Fibroblast of lung (primary cell): Measurements from ENCODE around the gene METRNL. TPM values are rescaled to one million over a fixed set of nuclear protein-coding genes. Genes with fewer than 3 reads are reported as not detected.

Source experiments
- DNase-seq, 2 donors: peaks; one replicate each; pipeline versions ENCODE4 v3.0.0 to v3.0.0-alpha.2; 2010; ENCODE audit warnings: low read depth in 2 of 2
- H2AFZ ChIP-seq: 2 replicates; pipeline ENCODE4 v1.5.1; 2012; ENCODE audit warnings: low read length, control low read depth, inconsistent platforms
- H3K27ac ChIP-seq: 2 replicates; pipeline ENCODE4 v1.5.1; 2011; ENCODE audit warnings: low read length, control low read depth; ENCODE audit not compliant: insufficient read depth
- H3K27me3 ChIP-seq: 2 replicates; pipeline ENCODE4 v1.5.1; 2011; ENCODE audit warnings: mild to moderate bottlenecking, low read length; ENCODE audit not compliant: control insufficient read depth, insufficient read depth
- H3K36me3 ChIP-seq: 2 replicates; pipeline ENCODE4 v1.5.1; 2011; ENCODE audit warnings: low read length; ENCODE audit not compliant: control insufficient read depth, insufficient read depth
- H3K4me1 ChIP-seq: 2 replicates; pipeline ENCODE4 v1.5.1; 2011; ENCODE audit warnings: low read length; ENCODE audit not compliant: control insufficient read depth, insufficient read depth; ENCODE audit errors: extremely low read depth
- H3K4me2 ChIP-seq: 2 replicates; pipeline ENCODE4 v1.5.1; 2011; ENCODE audit warnings: low read length, control low read depth; ENCODE audit not compliant: insufficient read depth; ENCODE audit errors: extremely low read depth
- H3K4me3 ChIP-seq, 4 experiments: fragments of 200-600 bp in 1 of 4; sonication (generic) in 1 of 4; replicated peaks in 1 of 4; 2 replicates each; pipeline ENCODE4 v1.5.1; 2011 to 2016; ENCODE audit warnings: low read length in 4 of 4, low read depth in 3 of 4, mild to moderate bottlenecking in 3 of 4, control low read depth in 2 of 4, inconsistent platforms in 1 of 4, mixed read lengths in 1 of 4; ENCODE audit not compliant: insufficient read depth in 1 of 4; ENCODE audit errors: control extremely low read depth in 1 of 4
- H3K79me2 ChIP-seq: 2 replicates; pipeline ENCODE4 v1.5.1; 2012; ENCODE audit warnings: mild to moderate bottlenecking, low read length, inconsistent platforms; ENCODE audit not compliant: control insufficient read depth, insufficient read depth
- H3K9ac ChIP-seq: 2 replicates; pipeline ENCODE4 v1.5.1; 2011; ENCODE audit warnings: mild to moderate bottlenecking, low read length, control low read depth; ENCODE audit not compliant: insufficient read depth
- H3K9me3 ChIP-seq: 2 replicates; pipeline ENCODE4 v1.5.1; 2012; ENCODE audit warnings: low read depth, low read length; ENCODE audit not compliant: control insufficient read depth, insufficient read depth
- H4K20me1 ChIP-seq: 2 replicates; pipeline ENCODE4 v1.5.1; 2011; ENCODE audit warnings: low read length; ENCODE audit not compliant: control insufficient read depth, insufficient read depth; ENCODE audit errors: extremely low read depth
- EZH2 ChIP-seq: IDR thresholded peaks from 2 replicates; pipeline ENCODE4 v1.5.1; 2012; ENCODE audit warnings: low read length, control low read depth, mild to moderate bottlenecking; ENCODE audit errors: missing control alignments
- polyA plus RNA-seq, 2 donors: library from polyadenylated mRNA; depleted of rRNA in 1 of 2; stranded (reverse) in 1 of 2; unstranded in 1 of 2; fragments of >200 nt; gene quantifications; 2 replicates each; pipeline ENCODE4 v1.2.1, GENCODE V29; 2011 to 2012; ENCODE audit warnings: missing spikeins in 1 of 2
- total RNA-seq: library from RNA; depleted of rRNA; stranded (reverse); fragments of >200 nt; gene quantifications from 2 replicates; pipeline ENCODE4 v1.2.1, GENCODE V29; 2014
- TF ChIP-seq, protein P1 (sequence below), 2 donors: IDR thresholded peaks in 1 of 2; conservative IDR thresholded peaks in 1 of 2; 1 replicate in 1 of 2; 2 replicates in 1 of 2; pipeline ENCODE4 v1.5.1; 2011 to 2012; ENCODE audit warnings: low read length in 2 of 2, control low read depth in 1 of 2, inconsistent platforms in 1 of 2, low read depth in 1 of 2, mild to moderate bottlenecking in 1 of 2

Gene METRNL
- total and polyA plus RNA-seq, 2 donors (not counting 1 experiment from before 2014, with no cell fraction given), result 27.0 to 120 TPM

DNA sequence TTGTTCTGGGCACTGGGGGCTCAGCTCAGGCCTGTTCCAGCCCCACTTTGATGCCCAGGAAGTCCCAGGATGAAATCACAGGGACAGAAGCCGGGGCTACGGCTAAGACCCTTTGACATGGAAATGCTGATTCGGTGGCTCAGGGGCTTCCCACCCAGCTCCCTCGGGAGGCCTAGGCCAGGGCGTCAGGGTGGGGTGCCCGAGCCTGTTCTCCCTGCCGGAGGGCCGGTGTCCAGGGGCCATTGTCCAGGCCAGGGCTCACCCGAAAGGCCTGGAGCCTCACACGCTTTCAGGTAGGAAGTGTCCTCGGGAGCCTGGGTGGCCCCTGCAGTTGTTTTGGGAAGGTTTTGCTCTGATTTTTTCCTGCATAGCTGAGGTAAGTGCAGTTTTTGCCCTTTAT, 34.0 kb downstream of the METRNL start:
- Histone ChIP-seq H3K9me3 (peaks cover 6% of the 10 kb centered on the region), H3K79me2 (no peaks in the 10 kb centered on the region), H3K27me3 (peaks cover 4% of the 10 kb centered on the region), H3K4me3 (no peak overlapping the region), H3K4me2 (no peak overlapping the region), H2AFZ (no peak overlapping the region), H4K20me1 (no peaks in the 10 kb centered on the region), H3K4me1 (peaks cover 13% of the 10 kb centered on the region), H3K27ac (no peak overlapping the region), H3K36me3 (no peaks in the 10 kb centered on the region), H3K9ac (no peak overlapping the region)
- TF ChIP-seq, protein P1, sequence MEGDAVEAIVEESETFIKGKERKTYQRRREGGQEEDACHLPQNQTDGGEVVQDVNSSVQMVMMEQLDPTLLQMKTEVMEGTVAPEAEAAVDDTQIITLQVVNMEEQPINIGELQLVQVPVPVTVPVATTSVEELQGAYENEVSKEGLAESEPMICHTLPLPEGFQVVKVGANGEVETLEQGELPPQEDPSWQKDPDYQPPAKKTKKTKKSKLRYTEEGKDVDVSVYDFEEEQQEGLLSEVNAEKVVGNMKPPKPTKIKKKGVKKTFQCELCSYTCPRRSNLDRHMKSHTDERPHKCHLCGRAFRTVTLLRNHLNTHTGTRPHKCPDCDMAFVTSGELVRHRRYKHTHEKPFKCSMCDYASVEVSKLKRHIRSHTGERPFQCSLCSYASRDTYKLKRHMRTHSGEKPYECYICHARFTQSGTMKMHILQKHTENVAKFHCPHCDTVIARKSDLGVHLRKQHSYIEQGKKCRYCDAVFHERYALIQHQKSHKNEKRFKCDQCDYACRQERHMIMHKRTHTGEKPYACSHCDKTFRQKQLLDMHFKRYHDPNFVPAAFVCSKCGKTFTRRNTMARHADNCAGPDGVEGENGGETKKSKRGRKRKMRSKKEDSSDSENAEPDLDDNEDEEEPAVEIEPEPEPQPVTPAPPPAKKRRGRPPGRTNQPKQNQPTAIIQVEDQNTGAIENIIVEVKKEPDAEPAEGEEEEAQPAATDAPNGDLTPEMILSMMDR (conservative IDR thresholded peaks at IDR 0.05 in 1 of 2, IDR thresholded peaks at IDR 0.05 in 1 of 2; ENCODE audit: low read depth in 1 of 2, low read length in 2 of 2), result no peak
- TF ChIP-seq EZH2, result no peak
- no peak for DNase-seq

DNA sequence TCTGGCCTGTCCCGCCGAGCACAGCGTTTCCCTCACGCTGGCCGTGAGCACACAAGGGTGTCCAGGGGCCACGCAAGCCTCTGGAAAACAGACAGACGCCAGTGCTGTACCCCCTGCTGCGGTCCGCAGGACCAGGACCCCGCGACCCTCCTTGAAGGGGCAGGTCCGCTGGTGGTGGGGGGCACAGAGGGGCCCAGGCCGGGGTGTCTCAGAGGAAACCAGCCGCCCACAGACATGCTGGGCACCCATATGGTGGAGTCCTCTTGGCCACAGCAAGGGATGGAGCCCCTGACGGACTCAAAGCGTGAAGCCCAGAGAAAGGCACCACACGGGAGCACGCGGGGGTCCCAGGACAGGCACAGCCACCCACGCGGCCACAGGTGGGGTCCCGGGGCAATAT, 34.4 kb downstream of the METRNL start:
- Histone ChIP-seq H3K27me3 (peaks cover 2% of the 10 kb centered on the region), H3K79me2 (no peaks in the 10 kb centered on the region), H3K27ac (no peak overlapping the region), H3K9me3 (peaks cover 3% of the 10 kb centered on the region), H2AFZ (no peak overlapping the region), H3K4me2 (no peak overlapping the region), H3K4me1 (peaks cover 13% of the 10 kb centered on the region), H3K4me3 (no peak overlapping the region), H3K36me3 (no peaks in the 10 kb centered on the region), H4K20me1 (no peaks in the 10 kb centered on the region), H3K9ac (no peak overlapping the region)
- TF ChIP-seq, protein P1 (conservative IDR thresholded peaks at IDR 0.05 in 1 of 2, IDR thresholded peaks at IDR 0.05 in 1 of 2; ENCODE audit: low read depth in 1 of 2, low read length in 2 of 2), result no peak
- TF ChIP-seq EZH2, result no peak
- no peak for DNase-seq

DNA sequence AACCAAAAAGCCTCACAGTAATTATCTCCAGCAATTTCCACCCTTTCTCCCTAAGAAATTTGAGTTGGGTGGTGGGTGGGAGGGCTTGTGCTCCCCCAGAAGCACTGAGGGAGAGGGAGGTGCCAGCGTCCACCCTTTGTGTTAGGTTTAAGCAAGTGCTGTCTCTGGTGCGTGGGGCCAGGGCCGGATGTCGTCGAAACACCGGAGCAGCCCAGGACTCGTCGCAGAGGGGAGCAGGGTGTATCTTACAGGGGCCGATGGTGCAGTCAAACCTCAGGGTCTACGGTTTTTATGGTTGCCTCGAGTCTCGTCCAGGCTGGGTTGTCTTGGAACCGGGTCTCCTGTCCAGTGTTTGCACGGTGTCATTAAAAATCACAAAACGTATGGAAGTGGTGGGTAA, 35.3 kb downstream of the METRNL start:
- Histone ChIP-seq H3K9me3 (no peaks in the 10 kb centered on the region), H2AFZ (no peak overlapping the region), H3K27me3 (no peaks in the 10 kb centered on the region), H3K79me2 (no peaks in the 10 kb centered on the region), H3K36me3 (no peaks in the 10 kb centered on the region), H3K4me1 (peaks cover 13% of the 10 kb centered on the region), H3K4me3 (no peak overlapping the region), H3K27ac (no peak overlapping the region), H3K9ac (no peak overlapping the region), H3K4me2 (no peak overlapping the region), H4K20me1 (no peaks in the 10 kb centered on the region)
- TF ChIP-seq, protein P1 (conservative IDR thresholded peaks at IDR 0.05 in 1 of 2, IDR thresholded peaks at IDR 0.05 in 1 of 2; ENCODE audit: low read depth in 1 of 2, low read length in 2 of 2), result no peak
- TF ChIP-seq EZH2, result no peak
- DNase-seq, result no peak
